ENCODE results near the gene STAC2.

Gene STAC2

GRCh38 chr17:39161962-39162361, 63.8 kb downstream of the STAC2 start:
- Histone ChIP-seq H3K27ac (ENCODE audit: low read length) (no peak overlapping the region), H3K4me2 (ENCODE audit: low read depth, low read length) (no peak overlapping the region), H3K4me1 (ENCODE audit: low read length) (peaks cover 6% of the 10 kb centered on the region), H3K4me3 (ENCODE audit: low read length) (no peak overlapping the region), H3K27me3 (replicated peaks; ENCODE audit: insufficient read depth, low read length) (0 out of 2 replicates have a peak, but pooled peaks cover 3% of the 10 kb centered on the region), H2AFZ (ENCODE audit: low read length) (no peak overlapping the region), H4K20me1 (ENCODE audit: insufficient read depth, low read length) (no peaks in the 10 kb centered on the region), H3F3A (ENCODE audit: insufficient read depth, low read length) (peaks cover 4% of the 10 kb centered on the region; the same call in 1 of the 2 replicates), H3K9me3 (replicated peaks; ENCODE audit: insufficient read depth, low read length) (no peaks in the 10 kb centered on the region), H3K9me2 (replicated peaks; ENCODE audit: insufficient read depth, low read length) (no peaks in the 10 kb centered on the region), H3K36me3 (replicated peaks; ENCODE audit: insufficient read depth, low read length) (no peaks in the 10 kb centered on the region), H3K79me2 (ENCODE audit: low read length) (no peaks in the 10 kb centered on the region), H3K9ac (ENCODE audit: low read length) (no peak overlapping the region)
- TF ChIP-seq CTCF (IDR thresholded peaks at IDR 0.05; ENCODE audit: low read length) (no peak), EZH2 (optimal IDR thresholded peaks at IDR 0.05; ENCODE audit: low read depth, low read length) (no peak), EZH2phosphoT487 (IDR thresholded peaks at IDR 0.05; ENCODE audit: low read length) (no peak)
- DNase-seq: no peak

Data from MM.1S (cell line).